ENCODE measurements around the gene IKBKG. TPM values are rescaled to one million over a fixed set of nuclear protein-coding genes. Genes with fewer than 3 reads are reported as not detected.
A peak's percentile ranks its signal among the peaks of the same experiment; 100 is the strongest.
"Not testable (repeated sequence)": the region's sequence is repeated elsewhere in the genome, so short reads cannot be mapped to it uniquely, and the experiment has no call there.

The IKBKG gene
- polyA plus RNA-seq (ENCODE audit: insufficient read length in 4 of 4) = 10 to 100 TPM; 15.2 to 20.1 (median 16.7) TPM

- DNase-seq (ENCODE audit: low read depth in 4 of 4, low spot score in 3 of 4) = peak; percentile 67 to 77 (median 71)
These were observed at the start of gene IKBKG for GRCh38 chrX:154547245-154548027. Gene IKBKG, plus strand, starts transcription at chrX:154547620. Its CDS starts 4,383 bp downstream, at chrX:154552003.

GRCh38 chrX:154501423-154501822 lies 46.0 kb upstream of the IKBKG start:
- not testable (repeated sequence) for DNase-seq (ENCODE audit: low read depth in 4 of 4, low spot score in 3 of 4)

- no peak for DNase-seq (ENCODE audit: low read depth in 4 of 4, low spot score in 3 of 4)
These were observed 45.3 kb upstream of the IKBKG start for GRCh38 chrX:154502098-154502497.

GRCh38 chrX:154502989-154503388 lies 44.4 kb upstream of the IKBKG start:
- no peak for DNase-seq (ENCODE audit: low read depth in 4 of 4, low spot score in 3 of 4)

- DNase-seq (ENCODE audit: low read depth in 4 of 4, low spot score in 3 of 4) = no peak
These were observed 41.7 kb upstream of the IKBKG start for GRCh38 chrX:154505734-154506133.

GRCh38 chrX:154506483-154507332 lies 40.7 kb upstream of the IKBKG start:
- no peak for DNase-seq (ENCODE audit: low read depth in 4 of 4, low spot score in 3 of 4)

GRCh38 chrX:154507673-154508383 lies 39.6 kb upstream of the IKBKG start:
- no peak for DNase-seq (ENCODE audit: low read depth in 4 of 4, low spot score in 3 of 4)

- no peak for DNase-seq (ENCODE audit: low read depth in 4 of 4, low spot score in 3 of 4)
These were observed 39.1 kb upstream of the IKBKG start for GRCh38 chrX:154508384-154508745.

GRCh38 chrX:154509455-154509854 lies 38.0 kb upstream of the IKBKG start:
- DNase-seq (ENCODE audit: low read depth in 4 of 4, low spot score in 3 of 4) = no peak

- DNase-seq (ENCODE audit: low read depth in 4 of 4, low spot score in 3 of 4) = no peak
These were observed 35.7 kb upstream of the IKBKG start for GRCh38 chrX:154511761-154512160.

- DNase-seq (ENCODE audit: low read depth in 4 of 4, low spot score in 3 of 4) = no peak
These were observed 34.4 kb upstream of the IKBKG start for GRCh38 chrX:154512879-154513553.

- no peak for DNase-seq (ENCODE audit: low read depth in 4 of 4, low spot score in 3 of 4)
These were observed 33.7 kb upstream of the IKBKG start for GRCh38 chrX:154513716-154514115.

- DNase-seq (ENCODE audit: low read depth in 4 of 4, low spot score in 3 of 4) = no peak
These were observed 32.1 kb upstream of the IKBKG start for GRCh38 chrX:154515090-154515965.

GRCh38 chrX:154515966-154516655 lies 31.3 kb upstream of the IKBKG start, which contains the start of gene FAM3A:
Gene FAM3A, minus strand, starts transcription at chrX:154516232. Its CDS starts 460 bp downstream, at chrX:154515772.
- peak; percentile 67 to 83 (median 70) for DNase-seq (ENCODE audit: low read depth in 4 of 4, low spot score in 3 of 4)

- peak in 2 of 4 donors; percentile 47 to 55 for DNase-seq (ENCODE audit: low read depth in 4 of 4, low spot score in 3 of 4)
These were observed 30.7 kb upstream of the IKBKG start for GRCh38 chrX:154516656-154517100.

GRCh38 chrX:154517101-154517781 lies 30.2 kb upstream of the IKBKG start:
- DNase-seq (ENCODE audit: low read depth in 4 of 4, low spot score in 3 of 4) = no peak

- no peak for DNase-seq (ENCODE audit: low read depth in 4 of 4, low spot score in 3 of 4)
These were observed 28.0 kb upstream of the IKBKG start for GRCh38 chrX:154519389-154519788.

Data from right renal pelvis (tissue), 4 donors.